Measurements from ENCODE around the gene MYH1. TPM values are rescaled to one million over a fixed set of nuclear protein-coding genes. Genes with fewer than 3 reads are reported as not detected.

Gene MYH1
- total RNA-seq, 1 donor from 2014 or later: not detected

DNA sequence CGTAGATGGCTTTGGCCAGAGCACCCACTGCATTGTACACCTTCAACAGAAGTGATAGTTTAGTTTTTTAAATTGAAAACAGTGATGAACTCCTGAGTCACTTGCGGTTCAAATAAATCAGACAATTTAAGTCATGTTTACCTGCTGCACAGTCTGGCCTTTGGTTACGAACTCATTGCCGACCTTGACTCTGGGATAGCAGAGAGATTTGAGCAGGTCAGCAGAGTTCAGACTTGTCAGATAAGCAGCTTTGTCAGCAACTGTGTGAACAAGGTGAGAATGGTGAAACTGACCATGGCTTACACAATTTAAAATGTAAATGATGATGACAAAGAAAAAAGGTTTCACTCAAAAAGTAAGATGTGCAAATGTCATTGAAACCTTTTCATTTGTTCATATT is 58.3 kb downstream of the MYH1 start:
- H3K4me1 Mint-ChIP-seq (ENCODE audit: low read depth, unreplicated experiment): no peaks in the 10 kb centered on the region
- no peak overlapping the region for H3K27ac Mint-ChIP-seq (ENCODE audit: unreplicated experiment)
- Histone ChIP-seq H3K4me1 (ENCODE audit: insufficient read depth, low read length) (no peaks in the 10 kb centered on the region), H3K27me3 (ENCODE audit: insufficient read depth, low read length) (no peaks in the 10 kb centered on the region), H3K4me2 (ENCODE audit: low read length) (no peak overlapping the region), H2AFZ (ENCODE audit: low read depth, low read length) (no peak overlapping the region), H3K27ac (ENCODE audit: low read depth, low read length) (no peak overlapping the region), H3K9me3 (ENCODE audit: insufficient read depth, low read depth, low read length) (peaks cover 4% of the 10 kb centered on the region), H3K9ac (ENCODE audit: low read length) (no peak overlapping the region), H3K79me2 (ENCODE audit: insufficient read depth, low read length) (no peaks in the 10 kb centered on the region), H3K36me3 (ENCODE audit: insufficient read depth, low read length) (no peaks in the 10 kb centered on the region), H4K20me1 (ENCODE audit: insufficient read depth, low read length) (no peaks in the 10 kb centered on the region), H3K4me3 (ENCODE audit: insufficient read depth, low read depth, low read length) (no peak overlapping the region)
- H3K4me3 Mint-ChIP-seq (ENCODE audit: unreplicated experiment): no peak overlapping the region
- peaks cover 8% of the 10 kb centered on the region for H3K27me3 Mint-ChIP-seq (ENCODE audit: low read depth, unreplicated experiment)
- no peaks in the 10 kb centered on the region for H3K9me3 Mint-ChIP-seq (ENCODE audit: unreplicated experiment)
- DNase-seq (ENCODE audit: low read depth): no peak
- H3K36me3 Mint-ChIP-seq (ENCODE audit: low read depth, unreplicated experiment): no peaks in the 10 kb centered on the region
- FAIRE-seq: no peak
- TF ChIP-seq CTCF (IDR thresholded peaks at IDR 0.05; ENCODE audit: insufficient read depth, low read depth, low read length): no peak
- TF ChIP-seq EZH2 (IDR thresholded peaks at IDR 0.05; ENCODE audit: insufficient read depth, low read length): no peak

DNA sequence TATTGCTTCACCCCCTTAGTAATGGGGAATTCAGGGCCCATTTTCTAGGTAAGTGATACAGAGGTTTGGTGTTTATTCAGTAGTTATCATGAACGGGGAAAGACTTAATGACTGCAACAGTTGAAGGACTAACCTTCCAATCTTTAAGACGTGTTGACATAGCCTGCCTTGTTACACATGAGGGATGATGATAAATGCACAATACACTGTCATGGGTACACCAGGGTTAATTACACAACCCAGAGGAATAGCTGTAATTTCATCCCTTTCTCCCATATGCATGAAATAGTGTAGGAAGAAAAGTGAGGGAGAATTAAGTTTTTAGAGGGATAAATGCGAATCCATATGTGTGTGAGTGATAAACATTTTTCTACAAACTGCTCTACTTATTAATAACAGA is 59.6 kb downstream of the MYH1 start:
- TF ChIP-seq CTCF (IDR thresholded peaks at IDR 0.05; ENCODE audit: insufficient read depth, low read depth, low read length) (no peak), EZH2 (IDR thresholded peaks at IDR 0.05; ENCODE audit: insufficient read depth, low read length) (no peak)
- Mint-ChIP-seq H3K9me3 (ENCODE audit: unreplicated experiment) (no peaks in the 10 kb centered on the region), H3K27ac (ENCODE audit: unreplicated experiment) (no peak overlapping the region), H3K4me3 (ENCODE audit: unreplicated experiment) (no peak overlapping the region), H3K27me3 (ENCODE audit: low read depth, unreplicated experiment) (peaks cover 8% of the 10 kb centered on the region), H3K4me1 (ENCODE audit: low read depth, unreplicated experiment) (no peaks in the 10 kb centered on the region), H3K36me3 (ENCODE audit: low read depth, unreplicated experiment) (no peaks in the 10 kb centered on the region)
- Histone ChIP-seq H3K79me2 (ENCODE audit: insufficient read depth, low read length) (no peaks in the 10 kb centered on the region), H3K9me3 (ENCODE audit: insufficient read depth, low read depth, low read length) (peaks cover 4% of the 10 kb centered on the region), H3K4me1 (ENCODE audit: insufficient read depth, low read length) (no peaks in the 10 kb centered on the region), H3K9ac (ENCODE audit: low read length) (no peak overlapping the region), H4K20me1 (ENCODE audit: insufficient read depth, low read length) (no peaks in the 10 kb centered on the region), H3K27ac (ENCODE audit: low read depth, low read length) (no peak overlapping the region), H2AFZ (ENCODE audit: low read depth, low read length) (no peak overlapping the region), H3K27me3 (ENCODE audit: insufficient read depth, low read length) (no peaks in the 10 kb centered on the region), H3K36me3 (ENCODE audit: insufficient read depth, low read length) (no peaks in the 10 kb centered on the region), H3K4me2 (ENCODE audit: low read length) (no peak overlapping the region), H3K4me3 (ENCODE audit: insufficient read depth, low read depth, low read length) (no peak overlapping the region)
- FAIRE-seq (no peak), DNase-seq (ENCODE audit: low read depth) (no peak)

DNA sequence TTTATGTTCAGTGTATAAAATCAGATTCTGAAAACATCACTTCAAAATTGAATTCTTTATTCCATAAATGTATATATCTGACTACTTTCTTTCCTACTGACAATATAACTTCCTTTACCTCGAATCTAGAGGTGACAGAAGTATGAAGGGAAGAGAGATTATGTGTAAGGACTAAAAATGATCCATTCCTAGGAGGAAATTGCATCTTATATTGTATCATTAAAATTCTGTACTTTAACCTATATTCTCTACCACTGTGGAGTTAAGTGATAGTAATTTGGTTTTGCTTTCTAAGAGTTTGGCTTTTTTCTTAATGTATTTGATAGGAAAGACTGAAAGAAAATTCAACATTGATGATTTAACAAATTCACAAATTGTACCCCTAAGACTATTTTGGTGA is 60.4 kb downstream of the MYH1 start:
- Mint-ChIP-seq H3K27me3 (ENCODE audit: low read depth, unreplicated experiment) (peaks cover 8% of the 10 kb centered on the region), H3K27ac (ENCODE audit: unreplicated experiment) (no peak overlapping the region), H3K4me3 (ENCODE audit: unreplicated experiment) (no peak overlapping the region), H3K36me3 (ENCODE audit: low read depth, unreplicated experiment) (no peaks in the 10 kb centered on the region), H3K4me1 (ENCODE audit: low read depth, unreplicated experiment) (no peaks in the 10 kb centered on the region), H3K9me3 (ENCODE audit: unreplicated experiment) (no peaks in the 10 kb centered on the region)
- DNase-seq (ENCODE audit: low read depth) (no peak), FAIRE-seq (no peak)
- Histone ChIP-seq H3K4me1 (ENCODE audit: insufficient read depth, low read length) (no peaks in the 10 kb centered on the region), H3K4me2 (ENCODE audit: low read length) (no peak overlapping the region), H3K27ac (ENCODE audit: low read depth, low read length) (no peak overlapping the region), H3K36me3 (ENCODE audit: insufficient read depth, low read length) (no peaks in the 10 kb centered on the region), H3K4me3 (ENCODE audit: insufficient read depth, low read depth, low read length) (no peak overlapping the region), H2AFZ (ENCODE audit: low read depth, low read length) (no peak overlapping the region), H4K20me1 (ENCODE audit: insufficient read depth, low read length) (no peaks in the 10 kb centered on the region), H3K9me3 (ENCODE audit: insufficient read depth, low read depth, low read length) (peaks cover 4% of the 10 kb centered on the region), H3K27me3 (ENCODE audit: insufficient read depth, low read length) (no peaks in the 10 kb centered on the region), H3K79me2 (ENCODE audit: insufficient read depth, low read length) (no peaks in the 10 kb centered on the region), H3K9ac (ENCODE audit: low read length) (no peak overlapping the region)
- no peak for TF ChIP-seq CTCF (IDR thresholded peaks at IDR 0.05; ENCODE audit: insufficient read depth, low read depth, low read length)
- TF ChIP-seq EZH2 (IDR thresholded peaks at IDR 0.05; ENCODE audit: insufficient read depth, low read length): no peak

Data from astrocyte (in vitro differentiated cells and primary cell).